GM08714 (cell line): ENCODE results near the gene LGALS3.

Experiments used
- H3K4me3 ChIP-seq: fragments of 200-500 bp; sonication (Bioruptor generic); 2 replicates; pipeline ENCODE4 v1.5.1; 2014; ENCODE audit warnings: mild to moderate bottlenecking, low read length, inconsistent platforms
- ZNF274 ChIP-seq: IDR thresholded peaks from 2 replicates; pipeline ENCODE4 v1.6.1; 2012; ENCODE audit warnings: mild to moderate bottlenecking, low read depth, low read length

The LGALS3 gene

GRCh38 chr14:55103971-55104954 is 24.8 kb upstream of the LGALS3 start:
- no peak overlapping the region; the same call in 1 of the 2 replicates for H3K4me3 ChIP-seq
- TF ChIP-seq ZNF274, result no peak

- no peak overlapping the region for H3K4me3 ChIP-seq
- TF ChIP-seq ZNF274, result no peak
These were observed 23.1 kb upstream of the LGALS3 start for GRCh38 chr14:55105991-55106390.

DNA sequence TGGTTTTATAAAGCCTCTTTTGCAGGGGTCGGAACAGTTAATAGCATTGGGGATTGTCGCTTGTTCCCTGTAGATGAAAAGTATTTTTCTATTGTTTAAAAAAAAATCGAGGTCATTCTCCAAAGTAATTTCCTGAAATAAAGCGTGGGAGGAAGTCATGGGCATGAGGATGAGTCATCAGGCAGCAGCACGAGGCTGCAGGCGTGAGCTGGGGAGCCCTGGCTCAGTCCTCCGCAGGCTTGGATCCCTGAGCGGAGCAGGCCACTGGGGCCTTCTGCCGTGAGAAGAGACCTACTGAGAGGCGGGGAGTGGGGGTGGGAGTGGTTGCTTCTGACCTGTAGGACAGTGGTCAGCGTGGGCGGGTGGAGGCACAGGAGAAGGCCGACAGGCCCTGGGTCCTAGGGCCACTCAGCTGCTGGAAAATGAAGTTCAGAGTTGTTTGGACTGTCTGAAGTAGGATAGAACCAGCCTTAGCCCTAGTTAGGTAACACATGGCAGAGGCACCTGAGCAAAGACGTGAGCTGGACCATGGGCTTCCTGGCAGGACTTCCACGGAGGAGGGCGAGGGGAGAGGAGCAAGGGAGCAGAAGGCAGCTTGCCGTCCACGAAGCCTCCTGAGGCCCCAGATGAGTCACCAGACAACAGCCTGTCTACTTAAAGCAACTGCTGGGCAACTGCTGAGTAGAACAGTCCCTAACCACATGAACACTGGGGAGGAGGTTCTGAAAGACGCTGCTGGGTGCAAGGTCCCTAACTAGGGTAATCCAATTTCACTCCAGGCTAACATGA is 21.1 kb upstream of the LGALS3 start:
- TF ChIP-seq ZNF274, result no peak
- no peak overlapping the region for H3K4me3 ChIP-seq

- TF ChIP-seq ZNF274, result no peak
- no peak overlapping the region for H3K4me3 ChIP-seq
These were observed 19.2 kb upstream of the LGALS3 start for GRCh38 chr14:55109836-55110235.

DNA sequence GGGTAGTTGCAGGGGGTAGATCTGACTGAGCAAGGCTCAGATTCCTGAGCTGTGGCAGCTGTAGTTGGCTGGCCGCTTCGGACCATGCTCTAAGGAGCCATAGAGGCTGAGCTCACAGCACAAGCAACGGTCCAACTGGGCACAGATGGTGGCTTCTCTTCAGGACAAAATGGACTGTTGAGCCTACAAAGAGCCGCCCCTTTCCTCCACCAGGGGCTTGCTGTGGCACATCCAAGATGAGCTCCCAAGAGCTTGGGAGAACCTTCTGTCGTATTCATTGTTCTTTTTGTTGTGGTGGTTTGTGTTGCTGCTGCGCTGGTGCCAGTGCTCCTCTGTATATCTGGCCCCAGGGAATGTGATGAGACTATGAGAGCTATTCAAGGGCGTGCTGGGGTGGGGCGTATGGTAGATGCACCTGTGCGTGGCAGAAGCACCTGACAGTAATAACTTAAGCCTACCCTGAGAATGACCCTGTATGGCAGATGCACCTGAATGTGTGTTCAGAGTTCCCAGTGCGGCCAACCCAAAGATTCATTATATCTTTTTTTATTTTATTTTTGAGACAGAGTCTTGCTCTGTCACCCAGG is 17.8 kb upstream of the LGALS3 start:
- TF ChIP-seq ZNF274, result no peak
- H3K4me3 ChIP-seq, result no peak overlapping the region

- no peak for TF ChIP-seq ZNF274
- H3K4me3 ChIP-seq, result no peak overlapping the region
These were observed 14.3 kb upstream of the LGALS3 start for GRCh38 chr14:55114720-55115119.

GRCh38 chr14:55115460-55115859 is 13.6 kb upstream of the LGALS3 start:
- no peak overlapping the region for H3K4me3 ChIP-seq
- TF ChIP-seq ZNF274, result no peak

DNA sequence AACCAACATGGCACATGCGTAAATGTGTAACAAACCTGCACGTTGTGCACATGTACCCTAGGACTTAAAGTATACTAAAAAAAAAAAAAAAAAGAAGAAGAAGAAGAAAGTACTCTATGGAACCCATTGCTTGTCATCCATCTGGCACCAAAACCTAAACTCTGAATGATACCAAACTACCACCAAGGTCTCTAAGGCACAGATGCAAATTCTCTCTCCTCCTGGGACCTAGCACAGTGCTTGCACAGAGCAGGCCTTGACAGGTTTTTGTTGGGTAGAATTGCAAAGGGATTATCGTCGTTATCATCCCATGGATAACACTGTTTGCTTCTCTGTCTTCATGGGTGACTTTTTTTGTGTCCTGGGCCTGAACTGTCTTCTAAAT is 13.2 kb upstream of the LGALS3 start:
- TF ChIP-seq ZNF274, result no peak
- H3K4me3 ChIP-seq, result no peak overlapping the region

DNA sequence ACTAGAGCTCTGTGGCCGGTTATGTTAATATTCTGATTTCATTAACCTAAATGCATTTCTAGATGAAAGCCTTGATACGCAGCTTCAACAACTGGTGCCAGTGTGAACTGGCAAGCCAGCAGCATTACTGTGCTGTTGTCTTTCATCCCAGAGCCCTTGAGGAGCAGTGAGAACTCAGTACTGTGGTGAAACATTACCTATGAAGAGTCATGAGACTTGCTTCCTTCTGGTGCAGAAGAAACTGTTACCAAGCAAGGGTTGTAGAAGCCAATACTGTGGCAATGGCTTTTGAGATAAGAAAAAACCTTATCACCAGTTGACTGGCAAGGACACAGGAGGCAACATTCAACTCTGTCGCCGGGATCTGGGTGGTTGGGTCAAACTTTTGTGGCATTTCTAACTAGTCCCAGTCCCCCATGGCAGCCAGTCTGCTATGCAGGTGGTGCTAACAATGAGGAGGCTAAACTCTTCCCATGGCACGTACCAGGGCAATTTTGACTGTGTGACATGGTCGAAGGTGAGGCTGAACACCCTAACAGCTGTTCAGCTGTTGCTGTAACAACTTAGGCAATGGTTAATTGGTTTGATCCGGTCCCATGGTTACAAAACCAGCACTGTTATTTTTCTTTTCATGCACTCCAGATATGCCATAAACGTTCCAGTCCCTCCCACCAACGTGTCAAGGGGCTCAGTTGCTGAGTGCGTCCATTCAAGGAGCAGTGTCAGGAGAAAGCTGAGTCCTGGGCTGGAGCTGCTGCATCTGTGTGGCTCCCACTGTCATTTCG is 12.6 kb upstream of the LGALS3 start:
- H3K4me3 ChIP-seq, result no peak overlapping the region
- no peak for TF ChIP-seq ZNF274

DNA sequence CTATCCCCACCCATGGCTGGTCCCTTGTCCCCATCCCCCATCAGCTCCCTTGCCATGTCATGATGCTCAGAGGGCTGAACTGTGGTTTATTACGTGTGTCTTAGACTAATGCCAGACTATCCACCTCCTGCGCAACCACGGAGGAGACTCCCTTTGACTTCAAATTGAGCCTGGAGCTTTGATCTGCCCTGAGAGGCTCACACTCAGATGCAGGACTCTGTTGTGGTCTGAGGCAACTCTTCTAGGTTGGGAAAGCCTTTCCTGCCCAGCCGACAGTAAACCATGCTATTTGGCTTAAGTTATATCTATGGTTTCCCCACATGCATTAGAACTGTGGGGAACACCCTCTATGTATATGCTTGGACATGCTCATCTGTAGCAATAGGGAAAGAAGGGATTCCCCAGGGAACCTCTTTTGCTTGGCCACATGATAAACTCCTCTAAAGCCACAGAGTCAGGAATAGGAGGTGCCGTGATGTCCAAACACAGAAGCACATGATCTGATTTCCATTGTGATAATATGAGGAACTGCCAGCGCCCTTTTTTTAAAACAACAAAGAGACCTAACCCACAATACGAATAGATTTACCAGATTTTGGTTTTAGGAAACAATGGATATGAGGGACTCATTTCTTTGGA is 11.1 kb upstream of the LGALS3 start:
- no peak overlapping the region for H3K4me3 ChIP-seq
- no peak for TF ChIP-seq ZNF274

DNA sequence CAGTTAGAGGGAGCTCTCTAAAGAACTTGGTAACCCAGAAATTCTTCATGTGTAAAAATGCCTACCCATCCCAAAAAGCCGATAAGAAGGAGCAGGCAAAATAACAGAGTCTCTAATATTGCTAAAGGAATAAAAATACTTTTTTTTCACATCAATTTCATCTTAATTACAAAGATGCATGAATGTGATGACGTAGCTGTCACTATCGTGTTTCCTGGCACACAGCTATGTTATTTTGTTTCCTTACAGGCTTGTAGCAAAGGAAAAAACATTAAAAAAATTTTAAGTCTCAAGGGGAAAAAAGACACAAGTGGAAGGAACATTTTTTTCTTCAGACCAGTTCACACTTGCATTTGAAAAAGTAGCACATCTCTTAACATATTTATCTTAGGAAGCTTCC is 10.3 kb upstream of the LGALS3 start:
- no peak for TF ChIP-seq ZNF274

GRCh38 chr14:55120571-55121495 is 8.2 kb upstream of the LGALS3 start:
- H3K4me3 ChIP-seq, result no peak overlapping the region
- no peak for TF ChIP-seq ZNF274

More for the DNA sequence above, 10.3 kb upstream of the LGALS3 start:
- no peak overlapping the region for H3K4me3 ChIP-seq
